ENCODE measurements around the gene ESPNL. TPM values are rescaled to one million over a fixed set of nuclear protein-coding genes. Genes with fewer than 3 reads are reported as not detected.
A peak's percentile ranks its signal among the peaks of the same experiment; 100 is the strongest.

The ESPNL gene
- total RNA-seq, 4 donors from 2014 or later, result 0.13 to 0.29 TPM; not detected in 2

DNA sequence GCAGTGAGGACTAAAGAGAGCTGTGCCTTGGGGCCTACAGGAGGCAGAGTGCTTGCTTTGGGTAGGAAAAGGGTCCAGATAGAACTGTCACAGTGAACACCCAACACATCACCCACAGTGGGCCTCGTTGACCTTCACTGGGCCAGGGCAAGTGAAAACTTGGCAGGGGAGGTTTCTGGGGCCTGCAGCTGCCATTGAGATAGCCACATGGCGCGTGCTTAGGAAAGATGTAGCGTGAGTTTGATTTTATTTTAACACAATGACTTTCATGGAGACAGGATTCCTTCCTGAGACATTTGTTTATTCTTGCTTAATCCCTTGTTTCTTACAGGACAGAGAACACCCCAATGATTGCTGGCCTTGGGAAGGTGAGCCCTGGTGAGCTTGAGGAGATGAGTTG lies 9.3 kb upstream of the ESPNL start:
- H3K4me3 ChIP-seq (ENCODE audit: low read depth, poor library complexity, severe bottlenecking), result no peak overlapping the region
- TF ChIP-seq CTCF (IDR thresholded peaks at IDR 0.05), result no peak
- no peak for TF ChIP-seq POLR2A (IDR thresholded peaks at IDR 0.05)
- 93 to 94% methylated on average over 4 of the region's 4 CpGs for WGBS, 2 donors
- no peak for DNase-seq (ENCODE audit: low spot score in 2 of 2)
- intact Hi-C loops (cut with DNase I; ENCODE audit: low total_unique reads), result no loop called here

DNA sequence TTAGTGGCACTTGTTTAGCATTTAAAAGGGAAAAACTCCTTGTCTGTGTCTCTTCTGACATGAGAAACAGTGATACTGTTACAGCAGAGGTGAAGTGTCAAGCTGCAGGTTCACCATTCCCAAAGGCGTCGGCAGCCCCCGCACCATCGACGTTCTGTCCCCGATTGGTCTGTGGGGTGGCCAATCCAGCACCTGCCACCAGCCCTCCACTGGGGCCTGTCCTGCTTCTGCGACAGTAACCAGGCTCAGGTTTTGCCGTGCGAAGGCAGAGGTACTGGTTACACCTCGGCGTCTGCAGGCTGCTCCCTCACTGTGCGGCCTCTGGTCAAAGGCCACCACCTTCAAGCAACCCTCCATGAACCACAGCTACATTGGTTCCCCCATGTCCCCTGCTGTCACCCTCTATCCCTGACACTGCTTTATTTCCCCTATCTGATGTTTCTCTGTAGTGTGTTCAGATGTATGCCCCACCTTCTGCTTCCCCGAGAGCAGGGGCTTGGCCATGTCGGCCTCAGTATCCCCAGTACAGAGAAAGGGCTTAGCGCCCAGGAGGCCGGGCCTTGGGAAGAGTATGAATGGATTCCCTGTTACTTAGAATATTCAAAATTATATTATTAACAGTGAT lies 8.6 kb upstream of the ESPNL start:
- H3K4me3 ChIP-seq (ENCODE audit: low read depth, poor library complexity, severe bottlenecking), result no peak overlapping the region
- DNase-seq (ENCODE audit: low spot score in 2 of 2), result no peak
- TF ChIP-seq POLR2A (IDR thresholded peaks at IDR 0.05) (no peak), CTCF (IDR thresholded peaks at IDR 0.05) (no peak)
- WGBS, 2 donors, result 96 to 98% methylated on average over 16 of the region's 16 CpGs
- intact Hi-C loops (cut with DNase I; ENCODE audit: low total_unique reads), result no loop called here

GRCh38 chr2:238092486-238093035 lies 7.6 kb upstream of the ESPNL start:
- intact Hi-C loops (cut with DNase I; ENCODE audit: low total_unique reads), result no loop called here
- DNase-seq (ENCODE audit: low spot score in 2 of 2), result no peak
- H3K4me3 ChIP-seq (ENCODE audit: low read depth, poor library complexity, severe bottlenecking), result no peak overlapping the region
- TF ChIP-seq POLR2A (IDR thresholded peaks at IDR 0.05) (no peak), CTCF (IDR thresholded peaks at IDR 0.05) (no peak)
- 90 to 92% methylated on average over 12 of the region's 12 CpGs for WGBS, 2 donors

GRCh38 chr2:238093181-238094140 lies 6.7 kb upstream of the ESPNL start:
- intact Hi-C loops (cut with DNase I; ENCODE audit: low total_unique reads), result no loop called here
- WGBS, 2 donors, result 88% methylated on average over 26 of the region's 26 CpGs
- TF ChIP-seq POLR2A (IDR thresholded peaks at IDR 0.05) (no peak), CTCF (IDR thresholded peaks at IDR 0.05) (no peak)
- DNase-seq (ENCODE audit: low spot score in 2 of 2), result peak in 1 of 2 donors; percentile 76
- H3K4me3 ChIP-seq (ENCODE audit: low read depth, poor library complexity, severe bottlenecking), result no peak overlapping the region

- no peak for TF ChIP-seq CTCF (IDR thresholded peaks at IDR 0.05)
- TF ChIP-seq POLR2A (IDR thresholded peaks at IDR 0.05), result no peak
- peak in 1 of 2 donors; percentile 75 for DNase-seq (ENCODE audit: low spot score in 2 of 2)
- H3K4me3 ChIP-seq (ENCODE audit: low read depth, poor library complexity, severe bottlenecking), result no peak overlapping the region
- intact Hi-C loops (cut with DNase I; ENCODE audit: low total_unique reads), result no loop called here
- 93 to 94% methylated on average over 17 of the region's 17 CpGs for WGBS, 2 donors
Observed at GRCh38 chr2:238094438-238095022, 5.6 kb upstream of the ESPNL start.

Data from lower leg skin (tissue), 4 donors.